ENCODE results near the gene CAPNS2. TPM values are rescaled to one million over a fixed set of nuclear protein-coding genes. Genes with fewer than 3 reads are reported as not detected.

The CAPNS2 gene
- total and polyA plus RNA-seq, 2 of the 13 experiments (the other 11 are each of a cell fraction or from before 2014, with no cell fraction given): 0.29 TPM; not detected in 1

GRCh38 chr16:55569025-55569424 is 2.5 kb downstream of the CAPNS2 start:
- intact Hi-C loops (cut with micrococcal nuclease; ENCODE audit: unreplicated experiment): no loop called here
- POLR2A ChIA-PET: no interaction called here
- no peaks in the 10 kb centered on the region for H3K9me3 ChIP-seq (ENCODE audit: low read length)

More at GRCh38 chr16:55569025-55569424, 2.5 kb downstream of the CAPNS2 start:
- TF ChIP-seq ZNF773 (CRISPR knock-in tag; IDR thresholded peaks at IDR 0.05; ENCODE audit: borderline replicate concordance): no peak
- TF ChIP-seq MIXL1 (CRISPR knock-in tag; IDR thresholded peaks at IDR 0.05): no peak
- TF ChIP-seq MATR3 (CRISPR knock-in tag; IDR thresholded peaks at IDR 0.05): no peak
- no peak for TF ChIP-seq ATF3 (CRISPR knock-in tag; IDR thresholded peaks at IDR 0.05)
- no peak for TF ChIP-seq CENPT (CRISPR knock-in tag; IDR thresholded peaks at IDR 0.05; ENCODE audit: low read depth)
- no peak for TF ChIP-seq TBX3 (IDR thresholded peaks at IDR 0.05; ENCODE audit: borderline replicate concordance)
- no peak for TF ChIP-seq TP53 (CRISPR knock-in tag; conservative IDR thresholded peaks at IDR 0.05)
- TF ChIP-seq ZNF678 (CRISPR knock-in tag; IDR thresholded peaks at IDR 0.05): no peak
- TF ChIP-seq ZNF318 (CRISPR knock-in tag; IDR thresholded peaks at IDR 0.05): no peak
- no peak for TF ChIP-seq PRMT3 (CRISPR knock-in tag; IDR thresholded peaks at IDR 0.05; ENCODE audit: borderline replicate concordance, low read depth)
- no peak for TF ChIP-seq ZNF619 (CRISPR knock-in tag; IDR thresholded peaks at IDR 0.05)
- TF ChIP-seq ATF1 (CRISPR knock-in tag; IDR thresholded peaks at IDR 0.05): no peak
- no peak for TF ChIP-seq GPN1 (CRISPR knock-in tag; IDR thresholded peaks at IDR 0.05; ENCODE audit: borderline replicate concordance)
- TF ChIP-seq IRF9 (CRISPR knock-in tag; IDR thresholded peaks at IDR 0.05; ENCODE audit: borderline replicate concordance): no peak
- TF ChIP-seq ZFP82 (CRISPR knock-in tag; IDR thresholded peaks at IDR 0.05; ENCODE audit: borderline replicate concordance): no peak
- CTCF ChIA-PET (ENCODE audit: low intra/inter-chr PET ratio, low total read pairs): no interaction called here
- H3K4me2 ChIP-seq (ENCODE audit: low read depth, low read length): no peak overlapping the region
- H3K9ac ChIP-seq (ENCODE audit: insufficient read depth, low read depth, low read length): no peak overlapping the region
- H2AFZ ChIP-seq (ENCODE audit: low read length): no peak overlapping the region
- H3K4me3 ChIP-seq (replicated peaks in 1 of 3; ENCODE audit: insufficient read depth in 1 of 3, low read depth in 2 of 3, low read length in 3 of 3): no peak overlapping the region
- no peaks in the 10 kb centered on the region for H4K20me1 ChIP-seq (ENCODE audit: insufficient read depth, low read length)
- in situ Hi-C loops (cut with HindIII; ENCODE audit: extremely low pct_ligation_motif_present, low pct_unique_long_range_greater_than_20kb): no loop called here
- no peaks in the 10 kb centered on the region for H3K27me3 ChIP-seq (ENCODE audit: control insufficient read depth in 1 of 2, insufficient read depth in 2 of 2, low read length in 2 of 2)
- peaks cover 21% of the 10 kb centered on the region for H3K4me1 ChIP-seq (ENCODE audit: insufficient read depth, low read length)
- FAIRE-seq (no peak), ATAC-seq (no peak), DNase-seq (ENCODE audit: low spot score) (no peak)
- WGBS (ENCODE audit: low lambda C conversion rate): 53% methylated on average over 1 of the region's 1 CpG
- no peak overlapping the region for H3K27ac ChIP-seq (ENCODE audit: extremely low read length, insufficient read depth, low read length)
- BruUV-seq (replicated peaks): no TSS peak
- H3K36me3 ChIP-seq (replicated peaks in 1 of 2; ENCODE audit: control insufficient read depth in 1 of 2, insufficient read depth in 2 of 2, low read length in 2 of 2): peaks cover 0 to 1% of the 10 kb centered on the region in 2 experiments; a peak in 1 of 5 replicates
- no peaks in the 10 kb centered on the region for H3K79me2 ChIP-seq (ENCODE audit: insufficient read depth, low read length)
